ENCODE measurements around the gene SHISA6.

GRCh38 chr17:11309033-11309432 is 68.0 kb downstream of the SHISA6 start:
- TF ChIP-seq CTCF (IDR thresholded peaks at IDR 0.05): no peak
- TF ChIP-seq POLR2AphosphoS5 (IDR thresholded peaks at IDR 0.05; ENCODE audit: low read depth, low read length): no peak
- no peak for TF ChIP-seq TCF7L2 (IDR thresholded peaks at IDR 0.05; ENCODE audit: low read depth, low read length)

Data from Panc1 (cell line).